HG03571 (cell line): ENCODE results near the gene FREY1.

Experiments
- ATAC-seq: cut with Tn5 transposase; IDR thresholded peaks from one replicate; pipeline ENCODE4 v1.9.1; 2021; ENCODE audit not compliant: unreplicated experiment

Gene FREY1

DNA sequence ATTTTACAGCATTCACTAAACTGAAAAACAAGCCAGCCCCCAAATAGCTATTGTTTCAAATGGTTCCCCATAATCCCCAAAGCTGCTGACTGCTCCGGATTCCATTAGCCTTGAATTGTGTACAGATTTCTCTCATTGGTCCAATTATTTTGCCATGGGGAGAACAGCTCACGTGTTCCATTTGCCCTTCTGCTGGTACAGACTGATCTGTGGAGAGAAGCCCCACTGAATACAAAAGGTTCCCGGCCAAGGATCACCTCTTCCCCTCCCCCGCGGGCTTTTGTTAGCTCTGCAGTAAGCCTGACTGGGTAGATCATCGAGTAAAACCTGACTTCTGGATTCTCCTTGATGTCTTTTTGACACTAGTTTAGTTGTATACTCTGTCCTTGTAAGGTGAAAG is 30.7 kb downstream of the FREY1 start:
- ATAC-seq = no peak

GRCh38 chr11:45872651-45873356 is 34.3 kb downstream of the FREY1 start:
- ATAC-seq = no peak

GRCh38 chr11:45871638-45872037 is 35.4 kb downstream of the FREY1 start:
- no peak for ATAC-seq

DNA sequence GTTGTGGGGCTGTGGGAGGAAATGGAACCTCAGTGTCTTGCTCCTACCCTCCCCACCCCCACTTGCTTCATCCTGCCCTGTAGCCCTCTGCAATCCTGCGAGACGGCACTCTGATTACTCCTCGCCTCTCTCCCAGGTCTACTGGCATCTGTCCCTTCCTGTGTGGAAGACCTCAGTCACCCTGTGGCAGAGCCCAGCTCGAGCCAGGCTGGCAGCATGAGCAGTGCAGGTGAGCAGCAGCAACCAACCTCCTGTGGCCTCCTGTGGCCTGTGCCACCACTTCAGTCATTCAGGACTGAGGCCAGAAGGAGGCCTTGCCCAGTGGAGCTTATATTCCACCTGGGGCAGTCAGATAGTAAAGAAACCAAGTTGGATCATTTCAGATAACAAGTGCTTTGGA is 36.4 kb downstream of the FREY1 start:
- no peak for ATAC-seq

DNA sequence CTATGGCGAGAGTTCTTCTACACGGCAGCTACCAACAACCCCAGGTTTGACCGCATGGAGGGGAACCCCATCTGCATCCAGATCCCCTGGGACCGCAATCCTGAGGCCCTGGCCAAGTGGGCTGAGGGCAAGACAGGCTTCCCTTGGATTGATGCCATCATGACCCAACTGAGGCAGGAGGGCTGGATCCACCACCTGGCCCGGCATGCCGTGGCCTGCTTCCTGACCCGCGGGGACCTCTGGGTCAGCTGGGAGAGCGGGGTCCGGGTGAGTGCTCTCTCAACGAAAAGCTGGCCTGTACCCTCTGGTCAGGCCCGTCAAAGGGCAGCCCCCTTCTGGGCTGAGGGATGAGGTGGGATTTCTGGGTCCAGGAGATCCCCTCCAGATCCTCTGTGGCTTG is 37.5 kb downstream of the FREY1 start:
- ATAC-seq = no peak

DNA sequence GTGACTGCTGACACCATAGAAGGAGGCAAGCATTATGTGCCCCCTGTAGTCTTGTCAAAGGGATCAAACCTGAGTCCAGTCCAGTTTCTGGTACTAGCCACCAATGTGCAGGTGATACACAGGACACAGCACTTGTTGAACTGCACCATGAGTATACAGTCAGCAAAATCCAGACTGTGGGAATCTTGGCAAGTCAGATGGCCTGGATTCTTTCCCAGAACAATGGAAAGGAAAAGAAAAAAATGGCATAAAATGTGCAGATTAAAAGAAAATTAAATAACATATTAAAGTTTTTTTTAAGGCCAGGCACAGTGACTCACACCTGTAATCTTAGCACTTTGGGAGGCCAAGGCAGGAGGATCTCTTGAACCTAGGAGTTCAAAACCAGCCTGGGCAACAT is 43.0 kb downstream of the FREY1 start:
- no peak for ATAC-seq

- no peak for ATAC-seq
Measured at GRCh38 chr11:45860764-45861510, 46.1 kb downstream of the FREY1 start.

DNA sequence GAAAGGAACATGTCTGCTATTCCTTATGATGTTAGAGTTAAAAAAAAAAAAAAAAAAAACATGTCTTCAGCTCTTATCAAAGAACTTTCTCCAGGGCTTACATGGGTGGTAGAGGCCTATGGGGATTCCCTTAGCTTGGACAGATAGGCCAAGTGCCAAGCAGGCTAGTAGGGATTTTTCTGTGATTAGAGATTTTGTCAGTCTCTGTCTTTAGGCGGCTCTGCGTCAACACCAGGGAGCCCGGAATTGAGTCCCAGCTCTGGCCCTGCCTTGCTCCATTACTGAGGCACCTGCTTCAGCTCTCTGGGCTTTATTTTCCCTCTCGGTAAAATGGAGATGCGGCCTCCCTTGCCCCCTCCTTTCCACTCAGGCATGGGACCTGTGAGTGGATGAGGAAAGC is 46.7 kb downstream of the FREY1 start:
- no peak for ATAC-seq

- no peak for ATAC-seq
Measured at GRCh38 chr11:45859661-45860140, 47.4 kb downstream of the FREY1 start.

GRCh38 chr11:45858751-45859398 is 48.2 kb downstream of the FREY1 start:
- no peak for ATAC-seq

DNA sequence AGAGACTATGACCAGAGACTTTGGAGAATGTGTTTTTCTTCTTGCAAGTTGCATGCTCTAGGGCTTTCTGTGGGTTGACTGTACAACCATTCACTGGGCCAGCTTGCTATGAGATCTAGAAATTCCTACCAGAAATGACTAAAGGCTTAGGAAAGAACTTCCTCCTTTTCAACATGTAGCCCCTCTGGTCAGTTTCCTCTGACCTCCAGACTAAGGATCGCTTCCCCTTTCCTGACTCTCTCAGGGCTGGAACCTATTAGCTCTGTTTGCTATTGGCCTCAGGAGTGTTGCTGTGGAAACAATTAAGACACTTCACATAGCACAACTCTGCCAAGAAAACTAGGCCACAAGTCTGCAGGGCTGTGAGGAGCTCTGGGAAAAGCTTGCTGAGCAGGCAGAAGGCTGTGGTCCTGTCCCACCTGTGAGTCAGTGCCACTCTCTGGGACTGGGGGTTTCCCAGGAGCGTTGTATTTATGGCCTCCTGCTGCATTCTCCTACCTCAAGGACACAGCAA is 49.1 kb downstream of the FREY1 start:
- ATAC-seq = no peak
